ENCODE measurements around the gene REM1.

DNA sequence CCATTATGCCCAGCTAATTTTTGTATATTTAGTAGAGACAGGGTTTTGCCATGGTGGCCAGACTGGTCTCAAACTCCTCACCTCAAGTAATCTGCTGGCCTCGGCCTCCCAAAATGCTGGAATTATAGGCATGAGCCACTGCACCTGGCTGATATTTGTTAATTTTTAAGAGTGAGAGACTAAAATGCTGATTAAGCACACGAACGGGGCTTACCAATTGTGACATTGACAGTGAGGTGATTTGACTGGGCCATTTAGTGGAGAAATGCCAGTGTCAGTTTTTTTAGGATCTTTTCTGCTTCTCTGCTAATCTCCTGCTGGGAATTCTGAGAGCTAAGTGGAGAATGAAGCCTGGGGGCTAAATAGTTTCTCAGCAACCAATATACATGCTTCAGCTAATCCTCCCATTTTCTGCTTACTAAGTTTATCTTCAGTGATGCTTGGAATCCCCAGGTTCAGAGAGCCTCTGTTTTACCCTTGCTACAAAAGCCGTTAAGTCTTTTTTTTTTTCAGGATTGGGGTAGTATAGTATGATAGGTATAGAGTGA lies 44.4 kb upstream of the REM1 start:
- TF ChIP-seq POLR2A (IDR thresholded peaks at IDR 0.05), result no peak
- TF ChIP-seq, protein P1, sequence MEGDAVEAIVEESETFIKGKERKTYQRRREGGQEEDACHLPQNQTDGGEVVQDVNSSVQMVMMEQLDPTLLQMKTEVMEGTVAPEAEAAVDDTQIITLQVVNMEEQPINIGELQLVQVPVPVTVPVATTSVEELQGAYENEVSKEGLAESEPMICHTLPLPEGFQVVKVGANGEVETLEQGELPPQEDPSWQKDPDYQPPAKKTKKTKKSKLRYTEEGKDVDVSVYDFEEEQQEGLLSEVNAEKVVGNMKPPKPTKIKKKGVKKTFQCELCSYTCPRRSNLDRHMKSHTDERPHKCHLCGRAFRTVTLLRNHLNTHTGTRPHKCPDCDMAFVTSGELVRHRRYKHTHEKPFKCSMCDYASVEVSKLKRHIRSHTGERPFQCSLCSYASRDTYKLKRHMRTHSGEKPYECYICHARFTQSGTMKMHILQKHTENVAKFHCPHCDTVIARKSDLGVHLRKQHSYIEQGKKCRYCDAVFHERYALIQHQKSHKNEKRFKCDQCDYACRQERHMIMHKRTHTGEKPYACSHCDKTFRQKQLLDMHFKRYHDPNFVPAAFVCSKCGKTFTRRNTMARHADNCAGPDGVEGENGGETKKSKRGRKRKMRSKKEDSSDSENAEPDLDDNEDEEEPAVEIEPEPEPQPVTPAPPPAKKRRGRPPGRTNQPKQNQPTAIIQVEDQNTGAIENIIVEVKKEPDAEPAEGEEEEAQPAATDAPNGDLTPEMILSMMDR (IDR thresholded peaks at IDR 0.05), result no peak

Data from transverse colon (tissue), 3 donors.